Neutrophil (primary cell): ENCODE data around the gene AKAIN1.

Experiments used
- H3K27ac ChIP-seq: fragments of 200-600 bp; sonication (generic); 2 replicates; pipeline ENCODE4 v1.5.1; 2016; ENCODE audit warnings: mild to moderate bottlenecking, moderate library complexity
- H3K27me3 ChIP-seq: fragments of 200-600 bp; sonication (generic); 2 replicates; pipeline ENCODE4 v1.6.0; 2016; ENCODE audit warnings: mild to moderate bottlenecking
- H3K36me3 ChIP-seq: fragments of 200-600 bp; sonication (generic); 2 replicates; pipeline ENCODE4 v1.5.1; 2017
- H3K4me1 ChIP-seq, 2 experiments: fragments of 200-600 bp in 1 of 2; sonication (generic) in 1 of 2; 1 replicate in 1 of 2; 2 replicates in 1 of 2; pipeline versions ENCODE4 v1.5.1 to v1.6.1; 2013 to 2016; ENCODE audit warnings: low read depth in 1 of 2, low read length in 1 of 2, mild to moderate bottlenecking in 1 of 2, moderate library complexity in 1 of 2; ENCODE audit not compliant: control insufficient read depth in 1 of 2, insufficient read depth in 1 of 2
- H3K4me3 ChIP-seq, 2 experiments: fragments of 200-600 bp in 1 of 2; sonication (generic) in 1 of 2; 1 replicate in 1 of 2; 2 replicates in 1 of 2; pipeline ENCODE4 v1.5.1; 2013 to 2016; ENCODE audit warnings: low read depth in 1 of 2, low read length in 1 of 2, mild to moderate bottlenecking in 1 of 2, moderate library complexity in 1 of 2
- H3K9me3 ChIP-seq: fragments of 200-600 bp; sonication (generic); 2 replicates; pipeline ENCODE4 v1.5.1; 2016
- TF ChIP-seq, protein P1 (sequence below): fragments of 200-600 bp; sonication (generic); IDR thresholded peaks from 2 replicates; pipeline ENCODE4 v1.5.1; 2016; ENCODE audit warnings: antibody characterized with exemption

Gene AKAIN1

GRCh38 chr18:5110266-5110665 is 86.8 kb downstream of the AKAIN1 start:
- H3K27ac ChIP-seq: no peak overlapping the region
- no peaks in the 10 kb centered on the region for H3K4me1 ChIP-seq
- H3K9me3 ChIP-seq: no peaks in the 10 kb centered on the region
- H3K4me3 ChIP-seq: no peak overlapping the region
- no peaks in the 10 kb centered on the region for H3K27me3 ChIP-seq
- no peaks in the 10 kb centered on the region for H3K36me3 ChIP-seq
- TF ChIP-seq, protein P1, sequence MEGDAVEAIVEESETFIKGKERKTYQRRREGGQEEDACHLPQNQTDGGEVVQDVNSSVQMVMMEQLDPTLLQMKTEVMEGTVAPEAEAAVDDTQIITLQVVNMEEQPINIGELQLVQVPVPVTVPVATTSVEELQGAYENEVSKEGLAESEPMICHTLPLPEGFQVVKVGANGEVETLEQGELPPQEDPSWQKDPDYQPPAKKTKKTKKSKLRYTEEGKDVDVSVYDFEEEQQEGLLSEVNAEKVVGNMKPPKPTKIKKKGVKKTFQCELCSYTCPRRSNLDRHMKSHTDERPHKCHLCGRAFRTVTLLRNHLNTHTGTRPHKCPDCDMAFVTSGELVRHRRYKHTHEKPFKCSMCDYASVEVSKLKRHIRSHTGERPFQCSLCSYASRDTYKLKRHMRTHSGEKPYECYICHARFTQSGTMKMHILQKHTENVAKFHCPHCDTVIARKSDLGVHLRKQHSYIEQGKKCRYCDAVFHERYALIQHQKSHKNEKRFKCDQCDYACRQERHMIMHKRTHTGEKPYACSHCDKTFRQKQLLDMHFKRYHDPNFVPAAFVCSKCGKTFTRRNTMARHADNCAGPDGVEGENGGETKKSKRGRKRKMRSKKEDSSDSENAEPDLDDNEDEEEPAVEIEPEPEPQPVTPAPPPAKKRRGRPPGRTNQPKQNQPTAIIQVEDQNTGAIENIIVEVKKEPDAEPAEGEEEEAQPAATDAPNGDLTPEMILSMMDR: no peak

DNA sequence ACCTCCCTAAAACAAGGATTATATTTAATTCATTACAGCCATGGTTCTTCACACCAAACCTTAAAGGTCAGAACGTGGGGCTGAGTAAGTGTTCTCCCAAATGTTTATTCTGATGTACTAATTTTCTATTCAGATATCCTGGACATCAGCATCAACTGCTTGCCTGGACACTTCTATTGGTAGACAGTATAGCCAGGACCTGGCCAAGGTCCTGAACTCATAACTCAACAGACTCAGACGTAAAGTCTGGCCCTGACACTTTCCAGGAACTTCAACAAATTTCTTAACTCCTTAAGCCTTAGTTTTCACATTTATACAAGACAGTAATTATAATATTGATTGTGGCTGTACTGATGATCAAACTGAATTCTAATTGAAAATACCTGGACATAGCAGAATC is 89.1 kb downstream of the AKAIN1 start:
- no peaks in the 10 kb centered on the region for H3K27me3 ChIP-seq
- H3K36me3 ChIP-seq: no peaks in the 10 kb centered on the region
- no peaks in the 10 kb centered on the region for H3K9me3 ChIP-seq
- H3K27ac ChIP-seq: no peak overlapping the region
- no peaks in the 10 kb centered on the region for H3K4me1 ChIP-seq
- no peak overlapping the region for H3K4me3 ChIP-seq
- TF ChIP-seq, protein P1: no peak

GRCh38 chr18:5106730-5107129 is 90.3 kb downstream of the AKAIN1 start:
- H3K4me1 ChIP-seq: no peaks in the 10 kb centered on the region
- H3K36me3 ChIP-seq: no peaks in the 10 kb centered on the region
- no peaks in the 10 kb centered on the region for H3K9me3 ChIP-seq
- no peaks in the 10 kb centered on the region for H3K27me3 ChIP-seq
- H3K27ac ChIP-seq: no peak overlapping the region
- TF ChIP-seq, protein P1: no peak
- no peak overlapping the region for H3K4me3 ChIP-seq

- Histone ChIP-seq H3K4me1 (no peaks in the 10 kb centered on the region), H3K27ac (no peak overlapping the region), H3K9me3 (no peaks in the 10 kb centered on the region), H3K27me3 (no peaks in the 10 kb centered on the region), H3K4me3 (no peak overlapping the region), H3K36me3 (no peaks in the 10 kb centered on the region)
- TF ChIP-seq, protein P1: no peak
Measured at GRCh38 chr18:5104246-5104645, 92.8 kb downstream of the AKAIN1 start.

DNA sequence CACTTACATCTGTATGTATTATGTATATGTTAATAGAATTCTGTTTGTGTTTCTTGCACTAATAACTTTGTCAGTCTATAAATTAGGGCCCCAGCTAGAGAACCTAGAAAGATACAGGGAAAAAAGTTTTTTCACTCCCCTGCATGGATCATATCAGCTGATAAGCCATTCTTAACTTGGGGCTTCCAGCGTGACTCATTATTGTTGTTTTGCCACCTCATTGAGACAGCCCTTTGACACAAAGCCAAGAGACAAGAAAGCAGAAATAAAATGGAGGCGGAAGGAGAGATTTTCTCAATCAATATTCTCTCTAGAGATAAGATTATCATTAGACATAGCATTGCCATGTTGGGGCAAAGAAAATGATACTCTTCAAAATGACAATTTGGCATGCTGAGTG is 93.4 kb downstream of the AKAIN1 start:
- TF ChIP-seq, protein P1: no peak
- Histone ChIP-seq H3K27ac (no peak overlapping the region), H3K27me3 (no peaks in the 10 kb centered on the region), H3K9me3 (no peaks in the 10 kb centered on the region), H3K4me3 (no peak overlapping the region), H3K36me3 (no peaks in the 10 kb centered on the region), H3K4me1 (no peaks in the 10 kb centered on the region)

DNA sequence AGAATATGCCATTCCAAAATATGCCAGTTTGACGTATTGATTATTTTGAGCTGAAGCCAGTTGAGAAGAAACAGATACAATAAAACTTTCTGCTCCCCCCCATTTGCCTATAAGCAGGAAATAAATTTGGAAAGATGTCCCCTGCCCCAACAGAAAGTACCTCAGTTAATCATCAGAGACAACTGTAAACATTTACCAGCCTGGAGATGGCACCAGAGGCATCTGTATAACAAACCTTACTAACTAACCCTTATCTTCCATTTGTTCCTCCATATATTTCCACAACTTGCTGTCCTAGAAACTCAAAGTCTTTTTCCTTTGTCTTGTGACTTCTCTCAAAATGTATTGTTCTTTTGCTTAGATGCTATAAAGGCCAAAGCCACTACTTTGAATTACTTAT is 93.8 kb downstream of the AKAIN1 start:
- TF ChIP-seq, protein P1: no peak
- Histone ChIP-seq H3K27me3 (no peaks in the 10 kb centered on the region), H3K4me1 (no peaks in the 10 kb centered on the region), H3K36me3 (no peaks in the 10 kb centered on the region), H3K4me3 (no peak overlapping the region), H3K9me3 (no peaks in the 10 kb centered on the region), H3K27ac (no peak overlapping the region)
